Epidermal melanocyte (primary cell): ENCODE data around the gene KRT23.

Experiments used
- DNase-seq: peaks from one replicate; pipeline ENCODE4 v3.0.0; 2011; ENCODE audit warnings: low spot score; ENCODE audit not compliant: insufficient read length

KRT23 gene

GRCh38 chr17:40910441-40910841 lies 27.0 kb downstream of the KRT23 start:
- DNase-seq = no peak

- no peak for DNase-seq
These were observed 27.7 kb downstream of the KRT23 start for GRCh38 chr17:40909755-40910154.

- peak; percentile 57 for DNase-seq
These were observed 28.1 kb downstream of the KRT23 start for GRCh38 chr17:40909351-40909750.

GRCh38 chr17:40906613-40907012 lies 30.8 kb downstream of the KRT23 start:
- no peak for DNase-seq

- DNase-seq = no peak
These were observed 32.1 kb downstream of the KRT23 start for GRCh38 chr17:40905370-40905769.

- no peak for DNase-seq
These were observed 34.2 kb downstream of the KRT23 start for GRCh38 chr17:40903129-40903847.

GRCh38 chr17:40902498-40902897 lies 34.9 kb downstream of the KRT23 start:
- no peak for DNase-seq

- DNase-seq = no peak
These were observed 35.4 kb downstream of the KRT23 start for GRCh38 chr17:40901981-40902474.

GRCh38 chr17:40900809-40901356 lies 36.6 kb downstream of the KRT23 start:
- no peak for DNase-seq

GRCh38 chr17:40896916-40897455 lies 40.5 kb downstream of the KRT23 start:
- no peak for DNase-seq

GRCh38 chr17:40895106-40895730 lies 42.2 kb downstream of the KRT23 start:
- DNase-seq = no peak

- no peak for DNase-seq
These were observed 49.2 kb downstream of the KRT23 start for GRCh38 chr17:40888196-40888720.

- no peak for DNase-seq
These were observed 51.4 kb downstream of the KRT23 start for GRCh38 chr17:40886090-40886489.

GRCh38 chr17:40884708-40885512 lies 52.5 kb downstream of the KRT23 start, which contains the start of gene KRT20:
KRT20 (minus strand) TSS chr17:40885242; CDS start chr17:40885185, 57 bp downstream.
- DNase-seq = no peak

GRCh38 chr17:40883626-40884334 lies 53.7 kb downstream of the KRT23 start:
- no peak for DNase-seq

GRCh38 chr17:40883031-40883430 lies 54.4 kb downstream of the KRT23 start:
- no peak for DNase-seq

GRCh38 chr17:40879026-40879425 lies 58.4 kb downstream of the KRT23 start:
- DNase-seq = no peak

GRCh38 chr17:40878044-40878443 lies 59.4 kb downstream of the KRT23 start:
- no peak for DNase-seq

GRCh38 chr17:40873801-40874200 lies 63.6 kb downstream of the KRT23 start:
- no peak for DNase-seq

GRCh38 chr17:40873255-40873654 lies 64.2 kb downstream of the KRT23 start:
- no peak for DNase-seq
